GM13976 (cell line): ENCODE data around the gene RASD1.

Experiments
- DNase-seq: peaks from one replicate; pipeline ENCODE4 v3.0.0; 2012; ENCODE audit warnings: low spot score
- CTCF ChIP-seq: IDR thresholded peaks from 2 replicates; pipeline ENCODE4 v1.5.1; 2012; ENCODE audit warnings: borderline replicate concordance, mild to moderate bottlenecking; ENCODE audit not compliant: insufficient read depth; ENCODE audit errors: extremely low read depth, missing control alignments, control extremely low read depth
- in situ Hi-C: fragments of 300-500 bp; cut with MboI; formaldehyde crosslinking; loops from one replicate; pipeline ENCODE4 v1.12.0; 2022; ENCODE audit warnings: low sequenced_read_pairs, mixed read lengths, inconsistent platforms; ENCODE audit not compliant: unreplicated experiment

Gene RASD1

GRCh38 chr17:17509601-17510425, 13.6 kb upstream of the RASD1 start:
- in situ Hi-C loops: loop anchor here (10.0 kb wide), 1 partner anchor 135 kb away; no protein-coding TSS in a partner anchor
- DNase-seq: no peak
- TF ChIP-seq CTCF: no peak

- in situ Hi-C loops: loop anchor here (10.0 kb wide), 1 partner anchor 136 kb away; no protein-coding TSS in a partner anchor
- TF ChIP-seq CTCF: no peak
- DNase-seq: no peak
Measured at GRCh38 chr17:17508646-17509591, 12.7 kb upstream of the RASD1 start.

- DNase-seq: no peak
Measured at GRCh38 chr17:17508019-17508535, 11.9 kb upstream of the RASD1 start.

GRCh38 chr17:17507465-17508011, 11.3 kb upstream of the RASD1 start:
- no peak for DNase-seq
- no peak for TF ChIP-seq CTCF
- in situ Hi-C loops: loop anchor here (10.0 kb wide), 1 partner anchor 137 kb away; no protein-coding TSS in a partner anchor

More at GRCh38 chr17:17508019-17508535, 11.9 kb upstream of the RASD1 start:
- TF ChIP-seq CTCF: no peak
- in situ Hi-C loops: loop anchor here (10.0 kb wide), 1 partner anchor 137 kb away; no protein-coding TSS in a partner anchor

GRCh38 chr17:17506893-17507464, 10.8 kb upstream of the RASD1 start:
- no peak for TF ChIP-seq CTCF
- DNase-seq: no peak
- in situ Hi-C loops: loop anchor here (10.0 kb wide), 1 partner anchor 138 kb away; no protein-coding TSS in a partner anchor
